NCI-H2081 treated with DMSO at 0.1 percent for 48 hours (cell line): ENCODE measurements around the gene CDK17.
"Not testable (repeated sequence)": the region's sequence is repeated elsewhere in the genome, so short reads cannot be mapped to it uniquely, and the experiment has no call there.

Source experiments
- DNase-seq: peaks from one replicate; lab custom pipeline; 2025; lab: John Stamatoyannopoulos, UW

CDK17 gene

GRCh38 chr12:96315741-96316481, 84.3 kb downstream of the CDK17 start:
- DNase-seq, result not testable (repeated sequence)

DNA sequence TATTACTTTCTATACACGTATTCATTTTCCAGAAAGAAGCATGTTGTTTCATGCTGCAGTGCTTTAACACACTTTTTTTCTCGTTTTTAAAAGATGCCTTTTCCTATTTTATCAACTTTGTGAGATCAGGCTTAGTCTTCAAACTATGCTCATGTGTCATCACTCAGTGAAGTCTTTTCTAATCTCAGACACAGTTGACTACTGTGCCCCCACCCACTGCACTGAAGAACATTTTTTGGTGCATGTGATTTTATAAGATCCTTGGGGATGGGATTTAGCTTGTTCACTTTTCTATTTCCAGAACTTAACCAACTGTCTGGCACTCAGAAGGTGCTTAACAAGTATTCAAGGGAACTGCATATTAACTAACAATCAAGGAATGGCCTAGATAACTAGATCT, 85.5 kb downstream of the CDK17 start:
- DNase-seq, result no peak

GRCh38 chr12:96313606-96314005, 86.6 kb downstream of the CDK17 start:
- DNase-seq, result no peak

- DNase-seq, result no peak
Measured at GRCh38 chr12:96311191-96311590, 89.0 kb downstream of the CDK17 start.

- no peak for DNase-seq
Measured at GRCh38 chr12:96310067-96310466, 90.2 kb downstream of the CDK17 start.

- DNase-seq, result no peak
Measured at GRCh38 chr12:96308881-96309280, 91.4 kb downstream of the CDK17 start.

DNA sequence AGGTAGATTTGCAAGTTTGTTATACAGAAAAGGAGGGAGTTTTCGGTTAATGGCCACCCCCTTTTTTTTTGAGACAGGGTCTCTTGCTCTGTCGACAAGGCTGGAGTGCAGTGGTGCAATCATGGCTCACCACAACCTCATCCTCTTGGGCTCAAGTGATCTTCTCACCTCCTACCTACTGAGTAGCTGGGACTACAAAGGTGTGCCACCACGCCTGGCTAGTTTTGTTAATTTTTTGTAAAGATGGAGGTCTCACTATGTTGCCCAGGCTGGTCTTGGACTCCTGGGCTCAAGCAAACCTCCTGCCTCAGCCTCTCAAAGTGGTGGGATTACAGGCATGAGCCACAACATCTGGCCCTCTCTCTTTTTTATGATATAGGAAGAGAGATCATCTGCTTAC, 94.6 kb downstream of the CDK17 start:
- DNase-seq, result no peak

DNA sequence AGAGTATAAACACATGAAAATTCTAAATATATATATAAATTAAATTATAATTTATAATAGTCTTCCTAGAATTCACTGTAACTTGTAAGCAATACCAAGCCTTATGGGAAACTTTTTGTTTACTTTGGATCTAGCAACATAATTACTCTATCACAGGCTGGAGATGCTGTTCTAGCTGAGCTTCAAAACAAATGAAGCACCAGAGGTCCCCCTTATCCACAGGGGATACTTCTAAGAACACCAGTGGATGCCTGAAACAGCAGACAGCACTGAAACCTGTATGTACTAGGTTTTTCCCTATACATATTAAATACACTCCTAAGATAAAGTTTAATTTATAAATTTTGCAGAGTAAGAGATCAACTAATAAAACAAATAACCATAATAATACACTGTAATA, 96.6 kb downstream of the CDK17 start:
- DNase-seq, result no peak

- DNase-seq, result no peak
Measured at GRCh38 chr12:96302687-96303310, 97.4 kb downstream of the CDK17 start.

- DNase-seq, result no peak
Measured at GRCh38 chr12:96301732-96302131, 98.5 kb downstream of the CDK17 start.

GRCh38 chr12:96300064-96300463, 100.2 kb downstream of the CDK17 start:
- DNase-seq, result no peak

DNA sequence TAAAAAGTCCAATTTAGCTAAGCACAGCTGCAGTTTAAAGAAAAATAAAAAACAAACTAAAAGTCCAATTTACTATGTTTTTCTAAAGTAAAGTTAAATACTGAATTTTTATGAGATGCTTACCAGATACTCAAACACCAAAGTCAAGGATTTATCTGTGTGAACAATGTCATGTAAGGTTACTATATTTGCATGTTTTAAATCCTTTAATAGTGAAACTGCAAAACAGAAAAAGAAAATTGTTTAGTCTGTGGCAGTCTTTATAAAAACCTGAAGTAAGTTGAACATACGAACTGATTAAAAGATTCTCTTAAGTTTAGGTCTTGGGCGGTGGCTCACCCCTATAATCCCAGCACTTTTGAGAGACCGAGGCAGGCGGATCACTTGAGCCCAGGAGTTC, 102.7 kb downstream of the CDK17 start:
- DNase-seq, result no peak

DNA sequence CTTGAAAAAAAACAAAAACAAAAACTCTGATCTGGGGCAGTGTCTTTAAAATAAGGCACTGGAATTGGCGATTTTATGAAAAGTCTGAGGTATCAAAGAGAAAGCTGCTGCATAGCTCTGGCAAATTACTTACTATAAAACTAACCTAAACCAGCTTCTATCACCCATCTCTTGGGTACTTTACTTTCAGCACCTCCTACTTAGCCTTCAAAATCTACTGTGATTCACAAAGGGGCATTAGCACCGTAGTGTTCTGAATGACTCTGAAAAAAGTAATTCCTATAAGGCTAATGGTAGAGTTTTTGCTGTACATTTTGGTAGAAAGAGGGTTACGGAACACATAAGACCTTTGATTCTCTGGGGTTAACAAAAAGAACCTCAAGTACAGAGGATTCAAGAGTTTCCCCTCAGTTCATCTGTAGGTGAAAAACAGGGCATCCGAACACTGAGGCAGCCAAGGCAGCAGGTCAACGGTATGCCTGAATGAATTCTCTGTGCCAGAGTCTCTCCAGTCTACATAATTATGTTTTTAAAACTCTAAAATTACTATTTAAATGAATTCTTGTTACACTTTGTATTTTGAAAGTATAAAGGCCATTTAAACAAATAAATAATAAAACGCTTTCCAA, 104.6 kb downstream of the CDK17 start:
- DNase-seq, result no peak

- no peak for DNase-seq
Measured at GRCh38 chr12:96294831-96295230, 105.4 kb downstream of the CDK17 start.

- DNase-seq, result no peak
Measured at GRCh38 chr12:96293093-96293492, 107.1 kb downstream of the CDK17 start.

GRCh38 chr12:96289067-96289466, 111.2 kb downstream of the CDK17 start:
- DNase-seq, result no peak

DNA sequence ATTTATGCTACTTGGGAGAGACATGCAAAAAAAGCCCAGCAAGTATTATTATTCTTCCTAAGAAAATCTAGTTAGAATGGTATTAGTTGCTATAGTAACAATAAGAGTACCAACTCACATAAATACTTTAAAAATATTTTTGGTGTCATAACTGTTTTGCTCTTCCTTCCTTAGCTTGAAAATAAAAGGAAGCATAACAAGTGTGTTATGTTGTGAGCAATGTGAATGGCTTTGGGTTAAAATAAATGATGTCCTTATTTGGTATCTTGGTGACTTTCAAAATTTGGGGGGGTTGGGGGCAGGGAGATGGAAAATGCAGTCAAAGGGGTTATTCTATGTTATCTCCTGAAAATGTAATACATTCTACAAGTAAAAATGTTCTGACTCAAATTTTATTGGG, 115.1 kb downstream of the CDK17 start:
- no peak for DNase-seq

- no peak for DNase-seq
Measured at GRCh38 chr12:96274331-96274730, 125.9 kb downstream of the CDK17 start.

GRCh38 chr12:96271469-96272199, 128.6 kb downstream of the CDK17 start:
- no peak for DNase-seq

DNA sequence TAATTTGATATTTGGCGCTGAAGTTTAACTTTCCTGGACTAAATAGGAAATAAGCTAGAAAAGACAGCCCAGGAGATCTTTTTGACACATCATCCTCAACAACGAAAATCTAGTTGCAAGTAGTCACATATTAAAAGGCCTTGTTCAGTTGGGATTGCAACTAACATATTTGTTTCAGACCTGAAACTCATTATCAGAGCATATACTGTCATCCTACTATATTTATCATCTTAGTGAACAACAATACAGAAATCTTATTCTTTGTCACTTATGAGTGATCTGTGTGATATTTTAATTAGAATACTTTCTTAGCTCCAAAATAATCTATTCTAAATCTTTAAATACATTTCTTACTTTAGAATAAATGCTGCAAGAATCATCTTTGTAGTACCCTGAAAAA, 134.0 kb downstream of the CDK17 start:
- DNase-seq, result no peak

GRCh38 chr12:96265836-96266235, 134.4 kb downstream of the CDK17 start:
- no peak for DNase-seq

GRCh38 chr12:96265400-96265799, 134.8 kb downstream of the CDK17 start:
- DNase-seq, result no peak

DNA sequence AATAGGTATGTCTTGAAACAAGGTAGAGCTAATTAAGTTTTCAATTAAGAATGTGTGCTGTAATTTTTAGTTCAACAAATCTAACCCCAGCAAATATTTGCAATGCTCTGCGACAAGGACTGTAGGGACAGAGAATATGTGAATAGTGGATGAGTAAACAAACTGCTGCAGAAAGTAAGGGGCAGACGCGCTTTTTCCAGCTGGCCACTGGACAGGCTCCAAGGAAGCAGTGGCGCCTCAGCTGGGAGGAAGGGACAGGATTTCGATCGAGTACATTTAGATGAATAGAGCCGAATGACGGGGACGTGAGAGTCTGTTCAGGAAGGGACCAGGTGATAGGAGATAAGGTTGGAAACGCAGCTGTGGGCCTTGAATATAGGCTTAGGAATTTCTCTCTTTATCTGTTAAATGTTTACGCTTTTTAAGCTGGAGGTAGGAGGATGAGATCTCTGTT, 136.8 kb downstream of the CDK17 start:
- no peak for DNase-seq
